ENCODE data around the gene CLIC3.

GRCh38 chr9:137030006-137030405 lies 33.6 kb upstream of the CLIC3 start:
- no peak for TF ChIP-seq POU6F1 (CRISPR knock-in tag; IDR thresholded peaks at IDR 0.05; ENCODE audit: borderline replicate concordance, low read depth)
- no peak for TF ChIP-seq ZFP30 (CRISPR knock-in tag; IDR thresholded peaks at IDR 0.05)
- TF ChIP-seq OSR1 (CRISPR knock-in tag; IDR thresholded peaks at IDR 0.05): no peak
- no peak for TF ChIP-seq ZC3H10 (CRISPR knock-in tag; IDR thresholded peaks at IDR 0.05)
- TF ChIP-seq RARB (CRISPR knock-in tag; IDR thresholded peaks at IDR 0.05): no peak
- no peak for TF ChIP-seq CREB5 (CRISPR knock-in tag; IDR thresholded peaks at IDR 0.05; ENCODE audit: low read depth)
- TF ChIP-seq PATZ1 (CRISPR knock-in tag; IDR thresholded peaks at IDR 0.05; ENCODE audit: borderline replicate concordance): no peak
- no peak for TF ChIP-seq TOX (CRISPR knock-in tag; IDR thresholded peaks at IDR 0.05; ENCODE audit: borderline replicate concordance)
- TF ChIP-seq GLIS3 (CRISPR knock-in tag; IDR thresholded peaks at IDR 0.05): no peak
- TF ChIP-seq CSDC2 (CRISPR knock-in tag; IDR thresholded peaks at IDR 0.05): no peak
- no peak for TF ChIP-seq ZNF8 (CRISPR knock-in tag; IDR thresholded peaks at IDR 0.05)
- no peak for TF ChIP-seq ZFP3 (CRISPR knock-in tag; IDR thresholded peaks at IDR 0.05)
